Adrenal gland (tissue), 12 donors: ENCODE measurements around the gene CIC. TPM values are rescaled to one million over a fixed set of nuclear protein-coding genes. Genes with fewer than 3 reads are reported as not detected.

Source experiments
- DNase-seq, 7 donors: peaks; one replicate each; pipeline ENCODE4 v3.0.0-alpha.2; 2019 to 2020
- H3K27ac ChIP-seq, 5 donors: fragments of 200-600 bp; sonication (generic) in 4 of 5; 1 replicate in 3 of 5; 2 replicates in 2 of 5; pipeline versions ENCODE4 v1.5.1 to v1.8.0; 2016 to 2020; ENCODE audit warnings: mild to moderate bottlenecking in 1 of 5
- H3K27me3 ChIP-seq: fragments of 200-600 bp; 2 replicates; pipeline ENCODE4 v1.8.0; 2021
- H3K36me3 ChIP-seq, 2 donors: fragments of 200-600 bp; replicated peaks in 1 of 2; 1 replicate in 1 of 2; 2 replicates in 1 of 2; pipeline versions ENCODE4 v1.5.1 to v1.8.0; 2018 to 2022
- H3K4me1 ChIP-seq, 2 donors: fragments of 200-600 bp; replicated peaks in 1 of 2; 1 replicate in 1 of 2; 2 replicates in 1 of 2; pipeline versions ENCODE4 v1.5.1 to v1.8.0; 2018 to 2021
- H3K4me3 ChIP-seq, 4 donors: fragments of 200-600 bp; sonication (generic) in 3 of 4; one replicate each; pipeline ENCODE4 v1.5.1; 2016 to 2018
- H3K9me3 ChIP-seq, 3 donors: fragments of 200-600 bp; sonication (generic) in 1 of 3; replicated peaks in 1 of 3; 1 replicate in 2 of 3; 2 replicates in 1 of 3; pipeline versions ENCODE4 v1.5.1 to v1.8.0; 2016 to 2021
- POLR2A ChIP-seq, 2 donors: fragments of 450-650 bp; IDR thresholded peaks; one replicate each; pipeline ENCODE4 v1.6.1; 2017; ENCODE audit warnings: antibody characterized with exemption in 2 of 2, mild to moderate bottlenecking in 2 of 2, moderate library complexity in 1 of 2
- WGBS, 4 donors: extraction: QIAGEN DNeasy Blood & Tissue Kit in 2 of 4; methylation state at CpG; one replicate each; pipeline versions ENCODE4 v1.1.5 to v1.1.7; 2013 to 2017; 5-methylcytosine and 5-hydroxymethylcytosine counted together
- intact Hi-C, 2 donors: fragments of 100-400 bp; cut with DNase I; formaldehyde crosslinking; loops; one replicate each; pipeline versions ENCODE4 v1.14.1 to v1.15.0; 2022 to 2023
- polyA plus RNA-seq, 3 donors: library from polyadenylated mRNA; stranded (reverse); fragments of 200-250 nt in 2 of 3; fragments of 350-450 nt in 1 of 3; fragmentation: Illumina TruSeq in 1 of 3; extraction: RNeasy Lipid Tissue Mini Kit (QIAGEN cat#74804) in 1 of 3; gene quantifications; one replicate each; pipeline ENCODE4 v1.2.3, GENCODE V29; 2013 to 2014
- total RNA-seq, 9 donors: library from RNA; depleted of rRNA in 4 of 9; stranded (reverse); fragments of >200 nt in 4 of 9; fragments of 120-200 nt in 1 of 9; fragmentation: NEBNext Ultra II Directional in 1 of 9; extraction: Animal tissue kit (Norgen Biotek cat#: 25700) in 1 of 9; gene quantifications; one replicate each; pipeline versions ENCODE4 v1.1.0 to v1.2.4, GENCODE V29; 2013 to 2023
- TF ChIP-seq, protein P1 (sequence below), 6 experiments: fragments of 450-650 bp in 4 of 6; fragments of 200-600 bp in 2 of 6; sonication (generic) in 1 of 6; IDR thresholded peaks; 1 replicate in 5 of 6; 2 replicates in 1 of 6; pipeline versions ENCODE4 v1.5.1 to v1.8.0; 2016 to 2021; ENCODE audit warnings: antibody characterized with exemption in 6 of 6, mild to moderate bottlenecking in 2 of 6, moderate library complexity in 1 of 6
- donor health status: healthy with polysubstance abuse.
- donor health status: Bipolar disorder and iron deficiency.
- donor health status: DM: yes; HTN: yes; CAD: no.
- donor health status: DM: no; HTN: no; CAD: no.
- donor health status: DM: no; HTN: no; CAD: no.
- donor health status: DM: yes; HTN: yes; CAD: no.

Gene CIC
- total and polyA plus RNA-seq, 12 donors = 11.9 to 171 (median 71.9) TPM

DNA sequence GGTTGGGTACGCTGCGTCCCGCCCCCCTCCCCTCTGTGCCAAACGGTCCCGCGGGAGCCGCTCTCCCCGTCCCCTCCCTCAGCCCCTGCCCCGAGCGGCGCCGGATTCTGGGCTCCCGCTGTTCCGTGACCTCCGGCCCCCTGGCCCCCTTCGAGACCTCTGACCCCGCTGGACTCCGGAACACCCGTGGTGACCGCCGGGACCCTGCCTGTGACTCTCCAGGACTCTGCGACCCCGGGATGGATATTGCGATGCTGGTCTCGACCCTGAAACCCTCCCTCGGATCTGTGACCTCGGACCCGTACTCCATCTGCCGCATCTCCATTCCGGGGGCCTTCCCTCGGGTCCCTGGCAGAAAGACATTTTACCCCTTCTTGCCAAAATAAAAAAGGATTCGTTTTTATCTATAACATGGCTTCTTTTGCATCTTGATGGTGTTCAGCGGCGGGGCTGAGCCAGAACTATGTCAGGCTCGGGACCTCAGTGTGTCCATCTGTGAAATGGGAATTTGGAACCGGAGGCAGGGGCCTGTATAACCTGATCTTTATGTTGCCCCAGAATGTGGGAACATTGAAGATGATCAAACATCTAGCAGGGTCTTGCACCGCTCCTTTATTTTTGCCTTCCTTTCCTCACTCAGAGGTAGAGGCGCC lies 55.7 kb downstream of the CIC start:
- H3K4me1 ChIP-seq = peaks cover 14 to 22% of the 10 kb centered on the region in 2 donors
- peak overlapping the region in 1 of 4 donors; percentile 91 for H3K4me3 ChIP-seq
- H3K9me3 ChIP-seq = no peaks in the 10 kb centered on the region
- H3K27ac ChIP-seq = no peak overlapping the region
- no peaks in the 10 kb centered on the region for H3K36me3 ChIP-seq
- DNase-seq = no peak
- WGBS, 4 donors = 2 to 5% (median 4%) methylated on average over 22 to 37 of the region's 38 CpGs
- no peak for TF ChIP-seq POLR2A (IDR thresholded peaks at IDR 0.05)
- TF ChIP-seq, protein P1, sequence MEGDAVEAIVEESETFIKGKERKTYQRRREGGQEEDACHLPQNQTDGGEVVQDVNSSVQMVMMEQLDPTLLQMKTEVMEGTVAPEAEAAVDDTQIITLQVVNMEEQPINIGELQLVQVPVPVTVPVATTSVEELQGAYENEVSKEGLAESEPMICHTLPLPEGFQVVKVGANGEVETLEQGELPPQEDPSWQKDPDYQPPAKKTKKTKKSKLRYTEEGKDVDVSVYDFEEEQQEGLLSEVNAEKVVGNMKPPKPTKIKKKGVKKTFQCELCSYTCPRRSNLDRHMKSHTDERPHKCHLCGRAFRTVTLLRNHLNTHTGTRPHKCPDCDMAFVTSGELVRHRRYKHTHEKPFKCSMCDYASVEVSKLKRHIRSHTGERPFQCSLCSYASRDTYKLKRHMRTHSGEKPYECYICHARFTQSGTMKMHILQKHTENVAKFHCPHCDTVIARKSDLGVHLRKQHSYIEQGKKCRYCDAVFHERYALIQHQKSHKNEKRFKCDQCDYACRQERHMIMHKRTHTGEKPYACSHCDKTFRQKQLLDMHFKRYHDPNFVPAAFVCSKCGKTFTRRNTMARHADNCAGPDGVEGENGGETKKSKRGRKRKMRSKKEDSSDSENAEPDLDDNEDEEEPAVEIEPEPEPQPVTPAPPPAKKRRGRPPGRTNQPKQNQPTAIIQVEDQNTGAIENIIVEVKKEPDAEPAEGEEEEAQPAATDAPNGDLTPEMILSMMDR (IDR thresholded peaks at IDR 0.05) = peak in 2 of 6 experiments; percentile 85 to 94
- intact Hi-C loops = loop anchor here in 1 of 2 donors (10.0 kb wide), 1 partner anchor 190 kb away; the partner anchor contains the start of gene POU2F2
- H3K27me3 ChIP-seq = peaks cover 16% of the 10 kb centered on the region

DNA sequence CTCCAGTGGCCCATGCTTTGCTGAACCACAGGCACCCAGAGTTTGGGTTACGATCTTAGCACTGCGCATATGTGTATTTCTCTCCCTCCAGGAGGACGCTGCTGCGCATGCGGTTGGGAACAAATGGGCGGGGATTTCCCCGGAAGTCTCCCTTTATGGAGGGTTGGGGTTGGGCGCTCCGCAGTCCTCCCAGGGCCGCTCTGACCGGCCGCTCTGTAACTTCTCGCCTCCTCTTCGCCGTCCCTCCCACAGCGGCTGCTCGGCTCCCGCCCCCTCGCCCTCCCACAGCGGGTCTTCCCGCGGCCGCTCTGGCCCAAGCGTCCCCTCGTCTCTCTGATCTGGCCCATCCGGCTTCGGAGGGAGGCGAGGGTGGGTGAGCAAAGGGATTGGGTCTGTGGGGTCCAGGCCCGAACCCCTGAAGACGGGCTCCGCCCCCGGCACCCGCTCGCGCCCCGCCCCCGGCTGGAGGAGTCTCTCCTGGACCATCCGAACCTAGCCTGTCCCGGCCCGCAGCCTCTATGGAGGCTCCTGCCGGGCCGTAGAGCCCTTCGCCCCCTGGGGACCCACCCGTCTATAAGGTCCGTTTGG lies 56.4 kb downstream of the CIC start, which contains the start of gene MEGF8:
Gene MEGF8, plus strand, starts transcription at position 328 of the 588 bp plus-strand sequence. CDS start 609 bp downstream, outside the sequence.
- intact Hi-C loops = loop anchor here in 1 of 2 donors (10.0 kb wide), 1 partner anchor 191 kb away; the partner anchor contains the start of gene POU2F2
- TF ChIP-seq POLR2A (IDR thresholded peaks at IDR 0.05) = peak; percentile 63 to 95
- TF ChIP-seq, protein P1 (IDR thresholded peaks at IDR 0.05) = peak in 4 of 6 experiments; percentile 74 to 90 (median 87)
- H3K27me3 ChIP-seq = peaks cover 16% of the 10 kb centered on the region
- H3K4me3 ChIP-seq = peak within 1 kb of the TSS; percentile 52 to 91 (median 76)
- peaks cover 14 to 22% of the 10 kb centered on the region in 2 donors for H3K4me1 ChIP-seq
- H3K27ac ChIP-seq = peak within 1 kb of the TSS in 3 of 5 donors; percentile 64 to 78 (median 65)
- WGBS, 4 donors = 0 to 1% (median 0%) methylated on average over 4 to 45 of the region's 45 CpGs
- no peaks in the 10 kb centered on the region for H3K36me3 ChIP-seq
- DNase-seq = peak; percentile 97 to 99 (median 98)
- H3K9me3 ChIP-seq = no peaks in the 10 kb centered on the region

- no peaks in the 10 kb centered on the region for H3K9me3 ChIP-seq
- H3K36me3 ChIP-seq = no peaks in the 10 kb centered on the region
- DNase-seq = peak in 6 of 7 donors; percentile 31 to 63 (median 38)
- intact Hi-C loops = loop anchor here in 1 of 2 donors (10.0 kb wide), 1 partner anchor 191 kb away; the partner anchor contains the start of gene POU2F2
- WGBS, 4 donors = 4 to 14% (median 6%) methylated on average over 4 to 37 of the region's 37 CpGs
- TF ChIP-seq POLR2A (IDR thresholded peaks at IDR 0.05) = no peak
- TF ChIP-seq, protein P1 (IDR thresholded peaks at IDR 0.05) = peak in 1 of 6 experiments; percentile 21
- peaks cover 16% of the 10 kb centered on the region for H3K27me3 ChIP-seq
- peaks cover 14 to 22% of the 10 kb centered on the region in 2 donors for H3K4me1 ChIP-seq
- H3K4me3 ChIP-seq = peak overlapping the region; percentile 52 to 91 (median 76)
- H3K27ac ChIP-seq = peak overlapping the region in 3 of 5 donors; percentile 64 to 78 (median 65)
These were observed 57.1 kb downstream of the CIC start for GRCh38 chr19:42325896-42326771.
